SU-DHL-6 (cell line): ENCODE data around the gene PPME1.

Experiments
- EZH2phosphoT487 ChIP-seq: fragments of 200-600 bp; sonication (generic), shearing (Covaris generic); conservative IDR thresholded peaks from 2 replicates; pipeline ENCODE4 v1.6.1; 2018; ENCODE audit warnings: mild to moderate bottlenecking, antibody characterized with exemption, low read length, moderate library complexity, mixed read lengths
- TF ChIP-seq, protein P1 (sequence below): fragments of 200-600 bp; sonication (generic); IDR thresholded peaks from one replicate; pipeline ENCODE4 v1.5.1; 2017; ENCODE audit warnings: antibody characterized with exemption, mild to moderate bottlenecking, low read length, moderate library complexity; ENCODE audit not compliant: insufficient read depth, poor library complexity, severe bottlenecking

DNA sequence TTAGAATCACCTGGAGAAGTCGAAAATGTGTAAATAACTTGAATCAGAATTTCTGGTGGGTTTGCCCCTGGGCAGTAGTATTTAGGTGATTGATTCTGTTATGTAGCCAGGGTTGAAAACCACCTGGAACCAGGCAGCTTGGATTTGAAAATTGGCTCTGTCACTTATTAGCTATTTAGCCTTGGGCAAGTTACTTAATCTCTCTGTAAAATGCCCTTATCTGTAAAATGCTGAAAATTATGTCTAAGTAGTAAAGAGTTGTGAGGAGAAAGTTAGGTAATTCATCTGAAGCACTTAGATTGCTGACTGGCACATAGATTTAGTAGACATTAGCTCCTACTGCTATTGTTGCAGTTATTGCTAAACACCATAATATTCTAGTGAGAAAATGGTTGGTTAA lies 49.3 kb downstream of the PPME1 start:
- TF ChIP-seq, protein P1, sequence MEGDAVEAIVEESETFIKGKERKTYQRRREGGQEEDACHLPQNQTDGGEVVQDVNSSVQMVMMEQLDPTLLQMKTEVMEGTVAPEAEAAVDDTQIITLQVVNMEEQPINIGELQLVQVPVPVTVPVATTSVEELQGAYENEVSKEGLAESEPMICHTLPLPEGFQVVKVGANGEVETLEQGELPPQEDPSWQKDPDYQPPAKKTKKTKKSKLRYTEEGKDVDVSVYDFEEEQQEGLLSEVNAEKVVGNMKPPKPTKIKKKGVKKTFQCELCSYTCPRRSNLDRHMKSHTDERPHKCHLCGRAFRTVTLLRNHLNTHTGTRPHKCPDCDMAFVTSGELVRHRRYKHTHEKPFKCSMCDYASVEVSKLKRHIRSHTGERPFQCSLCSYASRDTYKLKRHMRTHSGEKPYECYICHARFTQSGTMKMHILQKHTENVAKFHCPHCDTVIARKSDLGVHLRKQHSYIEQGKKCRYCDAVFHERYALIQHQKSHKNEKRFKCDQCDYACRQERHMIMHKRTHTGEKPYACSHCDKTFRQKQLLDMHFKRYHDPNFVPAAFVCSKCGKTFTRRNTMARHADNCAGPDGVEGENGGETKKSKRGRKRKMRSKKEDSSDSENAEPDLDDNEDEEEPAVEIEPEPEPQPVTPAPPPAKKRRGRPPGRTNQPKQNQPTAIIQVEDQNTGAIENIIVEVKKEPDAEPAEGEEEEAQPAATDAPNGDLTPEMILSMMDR, result no peak
- no peak for TF ChIP-seq EZH2phosphoT487
